ENCODE measurements around the gene ENTPD2. TPM values are rescaled to one million over a fixed set of nuclear protein-coding genes. Genes with fewer than 3 reads are reported as not detected.
A peak's percentile ranks its signal among the peaks of the same experiment; 100 is the strongest.

Gene ENTPD2
- total and polyA plus RNA-seq, 7 experiments from 2014 or later: not detected

DNA sequence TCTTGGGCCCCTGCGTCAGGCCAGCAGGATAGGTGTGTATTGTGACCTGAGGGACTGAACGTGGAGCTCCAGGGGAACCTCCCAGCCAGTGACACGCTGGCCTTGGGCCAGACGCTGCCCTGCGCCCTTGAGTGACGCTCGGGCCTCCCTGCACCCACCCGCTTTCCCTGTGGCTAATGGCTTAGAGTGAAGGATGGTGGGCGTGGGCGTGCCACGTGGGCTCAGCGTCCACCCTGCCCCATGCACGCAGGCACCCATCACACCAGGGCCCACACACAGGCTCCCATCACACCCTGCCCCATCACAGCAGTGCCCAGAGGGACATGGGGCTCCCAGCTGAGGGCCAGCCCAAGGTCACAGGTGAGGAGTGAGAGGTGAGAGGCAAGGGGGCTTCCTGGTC is 16.8 kb downstream of the ENTPD2 start:
- H3K4me1 ChIP-seq (ENCODE audit: control insufficient read depth in 2 of 2, insufficient read depth in 2 of 2, low read length in 2 of 2): peaks cover 17 to 22% of the 10 kb centered on the region in 2 donors
- no peaks in the 10 kb centered on the region for H3K36me3 Mint-ChIP-seq
- POLR2A ChIA-PET: interaction anchor here (0.5 kb wide), 1 partner anchor 20 kb away, joined by 4 read pairs; no protein-coding TSS in a partner anchor
- H3K4me1 Mint-ChIP-seq: peaks cover 11 to 25% (median 12%) of the 10 kb centered on the region in 7 donors
- no peaks in the 10 kb centered on the region for H3K9me3 ChIP-seq (ENCODE audit: control insufficient read depth in 2 of 3, low read length in 3 of 3)
- H3K4me3 ChIP-seq (ENCODE audit: low read length): no peak overlapping the region
- no peak overlapping the region for H3K4me3 Mint-ChIP-seq
- DNase-seq (no peak), ATAC-seq (no peak)
- H3K27ac ChIP-seq (ENCODE audit: low read depth, low read length): no peak overlapping the region
- H3K27ac Mint-ChIP-seq: no peak overlapping the region
- CTCF ChIA-PET: interaction anchor here (1.1 to 3.5 kb wide), 2 partner anchors 10 to 249 kb away, joined by 4 to 49 read pairs; partner anchors contain the start of gene TMEM141
- H3K36me3 ChIP-seq (ENCODE audit: control insufficient read depth in 2 of 3, insufficient read depth in 3 of 3, low read length in 3 of 3): no peaks in the 10 kb centered on the region
- intact Hi-C loops (cut with micrococcal nuclease): no loop called here
- peaks cover 0 to 4% (median 0%) of the 10 kb centered on the region in 5 donors for H3K27me3 Mint-ChIP-seq
- no peaks in the 10 kb centered on the region for H3K9me3 Mint-ChIP-seq
- H3K27me3 ChIP-seq (ENCODE audit: control insufficient read depth in 2 of 2, insufficient read depth in 2 of 2, low read length in 2 of 2): no peaks in the 10 kb centered on the region

DNA sequence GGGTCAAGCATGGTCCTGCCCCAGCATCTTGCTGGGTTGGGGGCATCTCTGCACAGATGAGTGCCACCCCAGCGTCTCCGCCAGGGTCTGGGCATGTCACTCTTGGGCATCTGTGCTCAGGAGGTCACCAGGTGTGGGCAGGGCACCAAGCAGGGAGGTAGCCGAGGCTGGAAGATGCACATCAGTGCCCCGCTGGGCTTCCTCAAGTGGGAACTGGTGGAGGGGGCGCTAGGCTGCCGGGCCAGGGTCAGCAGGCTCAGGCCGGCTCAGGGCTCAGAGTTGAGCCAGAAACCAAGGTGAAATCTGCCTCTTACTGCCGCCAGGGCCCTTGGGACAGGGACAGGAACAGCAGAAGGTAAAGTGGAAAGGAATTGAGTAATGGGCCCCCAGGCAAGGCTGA is 17.9 kb downstream of the ENTPD2 start:
- H3K9me3 ChIP-seq (ENCODE audit: control insufficient read depth in 2 of 3, low read length in 3 of 3): no peaks in the 10 kb centered on the region
- Mint-ChIP-seq H3K36me3 (no peaks in the 10 kb centered on the region), H3K27me3 (peaks cover 0 to 4% (median 0%) of the 10 kb centered on the region in 5 donors), H3K4me3 (no peak overlapping the region), H3K27ac (no peak overlapping the region), H3K4me1 (peaks cover 11 to 29% (median 16%) of the 10 kb centered on the region in 7 donors), H3K9me3 (no peaks in the 10 kb centered on the region)
- H3K27ac ChIP-seq (ENCODE audit: low read depth, low read length): no peak overlapping the region
- H3K4me1 ChIP-seq (ENCODE audit: control insufficient read depth in 2 of 2, insufficient read depth in 2 of 2, low read length in 2 of 2): peaks cover 28 to 33% of the 10 kb centered on the region in 2 donors
- no peak for DNase-seq
- no peak overlapping the region for H3K4me3 ChIP-seq (ENCODE audit: low read length)
- CTCF ChIA-PET: interaction anchor here (0.9 to 3.5 kb wide), 9 partner anchors 9 to 276 kb away, joined by 3 to 49 read pairs (median 4); partner anchors contain the start of genes RABL6 and TMEM141
- intact Hi-C loops (cut with micrococcal nuclease): loop anchor here (1.0 to 2.0 kb wide), 5 partner anchors 32 to 249 kb away; partner anchors contain the start of genes AJM1 (in 1 of the 2), C8G (in 1 of the 2) and FBXW5 (in 1 of the 2)
- POLR2A ChIA-PET: interaction anchor here (1.0 to 1.5 kb wide), 5 partner anchors 9 to 248 kb away, joined by 3 to 7 read pairs (median 3); partner anchors contain the start of gene FBXW5
- ATAC-seq: no peak
- no peaks in the 10 kb centered on the region for H3K27me3 ChIP-seq (ENCODE audit: control insufficient read depth in 2 of 2, insufficient read depth in 2 of 2, low read length in 2 of 2)
- H3K36me3 ChIP-seq (ENCODE audit: control insufficient read depth in 2 of 3, insufficient read depth in 3 of 3, low read length in 3 of 3): no peaks in the 10 kb centered on the region

DNA sequence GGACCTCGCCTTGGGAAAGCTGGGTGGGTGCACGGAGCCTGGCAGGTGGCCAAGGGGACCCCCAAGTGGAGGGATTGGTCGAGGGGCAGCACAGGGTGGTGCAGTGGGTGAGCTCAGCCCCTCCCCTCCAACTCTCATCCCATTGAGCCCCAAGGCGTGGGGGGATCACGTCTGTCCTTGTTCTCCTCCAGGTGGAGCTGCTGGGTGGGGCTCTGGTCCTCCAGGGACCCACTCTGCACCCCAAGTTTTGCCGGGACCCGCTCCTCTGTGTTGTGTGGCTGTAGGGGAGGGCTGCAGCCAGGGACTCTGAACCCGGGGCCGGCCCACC is 18.4 kb downstream of the ENTPD2 start:
- intact Hi-C loops (cut with micrococcal nuclease): loop anchor here (1.0 to 2.0 kb wide), 5 partner anchors 31 to 248 kb away; partner anchors contain the start of genes AJM1 (in 1 of the 2), C8G (in 1 of the 2) and FBXW5 (in 1 of the 2)
- H3K27me3 ChIP-seq (ENCODE audit: control insufficient read depth in 2 of 2, insufficient read depth in 2 of 2, low read length in 2 of 2): no peaks in the 10 kb centered on the region
- no peak for ATAC-seq
- Mint-ChIP-seq H3K27ac (peak overlapping the region in 1 of 9 donors; percentile 85), H3K4me3 (peak overlapping the region in 5 of 10 donors; percentile 55 to 81 (median 65)), H3K36me3 (no peaks in the 10 kb centered on the region), H3K27me3 (peaks cover 0 to 4% (median 0%) of the 10 kb centered on the region in 5 donors), H3K4me1 (peaks cover 11 to 33% (median 21%) of the 10 kb centered on the region in 7 donors), H3K9me3 (no peaks in the 10 kb centered on the region)
- DNase-seq: peak in 1 of 9 donors; percentile 22
- H3K4me3 ChIP-seq (ENCODE audit: low read length): no peak overlapping the region
- POLR2A ChIA-PET: interaction anchor here (0.6 to 1.5 kb wide), 12 partner anchors 9 to 248 kb away, joined by 3 to 7 read pairs (median 3); partner anchors contain the start of genes FBXW5 and MAN1B1
- H3K4me1 ChIP-seq (ENCODE audit: control insufficient read depth in 2 of 2, insufficient read depth in 2 of 2, low read length in 2 of 2): peaks cover 33 to 38% of the 10 kb centered on the region in 2 donors
- no peaks in the 10 kb centered on the region for H3K36me3 ChIP-seq (ENCODE audit: control insufficient read depth in 2 of 3, insufficient read depth in 3 of 3, low read length in 3 of 3)
- H3K9me3 ChIP-seq (ENCODE audit: control insufficient read depth in 2 of 3, low read length in 3 of 3): no peaks in the 10 kb centered on the region
- no peak overlapping the region for H3K27ac ChIP-seq (ENCODE audit: low read depth, low read length)
- CTCF ChIA-PET: interaction anchor here (0.8 to 3.5 kb wide), 17 partner anchors 9 to 275 kb away, joined by 3 to 49 read pairs (median 4); partner anchors contain the start of genes AJM1, RABL6 and TMEM141

DNA sequence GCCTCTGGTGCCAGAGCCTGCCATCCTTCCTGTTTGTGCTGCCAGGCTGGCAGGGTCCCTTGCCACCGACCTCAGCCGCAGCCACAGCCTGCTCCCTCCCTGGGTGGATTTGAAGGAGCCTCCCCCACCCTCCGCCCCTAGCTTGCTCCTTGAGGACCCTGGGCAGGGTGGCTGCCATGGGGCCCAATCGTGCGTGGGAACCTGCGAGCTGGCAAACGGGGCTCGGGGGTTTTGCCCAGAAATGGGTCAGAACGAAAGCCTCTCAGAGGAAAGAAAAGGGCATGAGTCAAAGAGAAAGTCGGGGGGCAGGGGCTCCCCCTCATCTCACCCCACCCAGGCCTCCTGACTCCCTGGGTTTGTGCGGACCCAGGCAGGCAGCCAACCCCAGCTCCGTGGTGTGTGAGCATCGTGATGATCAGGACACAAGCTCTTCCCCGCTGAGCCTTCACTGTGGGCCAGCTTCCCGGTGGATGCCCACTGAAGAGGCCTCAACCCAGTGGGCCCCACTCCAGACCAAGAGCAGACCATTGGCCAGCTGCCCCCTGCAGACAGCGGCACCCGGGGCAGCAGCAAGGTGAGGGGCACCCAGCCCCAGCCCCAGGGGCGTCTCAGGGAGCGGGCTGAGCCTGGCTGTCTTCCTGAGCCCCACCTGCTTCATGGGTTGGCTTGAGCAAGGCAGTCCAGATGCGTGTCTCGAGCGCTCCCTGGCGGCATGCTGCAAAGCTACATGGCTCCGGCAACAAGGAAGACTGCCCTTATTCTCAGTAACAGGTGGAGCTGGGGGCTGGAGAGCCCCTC is 19.0 kb downstream of the ENTPD2 start:
- intact Hi-C loops (cut with micrococcal nuclease): loop anchor here (1.0 to 2.0 kb wide), 5 partner anchors 31 to 248 kb away; partner anchors contain the start of genes AJM1 (in 1 of the 2), C8G (in 1 of the 2) and FBXW5 (in 1 of the 2)

DNA sequence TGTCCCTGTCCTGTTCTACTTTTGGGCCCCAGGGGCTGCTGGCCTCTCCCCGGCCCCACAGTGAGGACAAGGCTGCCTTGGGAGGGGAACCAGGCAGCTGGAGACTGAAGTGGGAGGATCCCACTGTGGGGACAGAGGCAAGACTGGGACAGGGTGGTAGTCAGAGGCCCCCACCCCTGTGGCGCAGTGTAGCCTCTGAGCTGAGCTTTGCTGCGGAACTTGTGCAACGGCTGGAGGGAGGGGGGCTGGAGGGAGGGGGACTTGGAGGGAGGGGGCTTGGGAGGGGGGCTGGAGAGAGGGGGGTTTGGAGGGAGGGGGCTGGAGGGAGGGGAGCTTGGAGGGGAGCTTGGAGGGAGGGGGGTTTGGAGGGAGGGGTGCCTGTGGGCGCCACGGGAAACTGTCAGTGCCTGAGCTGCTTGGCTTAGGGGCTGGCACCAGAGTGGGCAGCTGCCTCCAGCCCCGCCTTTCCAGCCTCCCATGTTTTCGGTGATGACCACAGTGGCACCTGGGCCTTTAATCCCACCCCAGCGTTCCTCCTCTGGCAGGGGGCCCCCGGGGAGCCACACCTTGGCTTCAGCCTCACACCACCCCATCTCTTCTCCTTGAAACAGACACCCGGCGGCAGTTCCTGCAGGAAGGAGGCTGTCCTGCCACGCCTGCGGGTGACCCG is 19.7 kb downstream of the ENTPD2 start:
- peaks cover 18 to 43% (median 33%) of the 10 kb centered on the region in 7 donors for H3K4me1 Mint-ChIP-seq
- Histone ChIP-seq H3K4me1 (ENCODE audit: control insufficient read depth in 2 of 2, insufficient read depth in 2 of 2, low read length in 2 of 2) (peaks cover 46 to 51% of the 10 kb centered on the region in 2 donors), H3K36me3 (ENCODE audit: control insufficient read depth in 2 of 3, insufficient read depth in 3 of 3, low read length in 3 of 3) (no peaks in the 10 kb centered on the region), H3K27me3 (ENCODE audit: control insufficient read depth in 2 of 2, insufficient read depth in 2 of 2, low read length in 2 of 2) (no peaks in the 10 kb centered on the region), H3K4me3 (ENCODE audit: low read length) (no peak overlapping the region), H3K9me3 (ENCODE audit: control insufficient read depth in 2 of 3, low read length in 3 of 3) (no peaks in the 10 kb centered on the region), H3K27ac (ENCODE audit: low read depth, low read length) (no peak overlapping the region)
- CTCF ChIA-PET: interaction anchor here (0.7 to 3.5 kb wide), 10 partner anchors 8 to 256 kb away, joined by 3 to 49 read pairs (median 4); partner anchors contain the start of genes AJM1, RABL6 and TMEM141
- ATAC-seq (no peak), DNase-seq (no peak)
- intact Hi-C loops (cut with micrococcal nuclease): loop anchor here (2.0 kb wide), 2 partner anchors 85 to 89 kb away; partner anchors contain the start of genes C8G (in 1 of the 2) and FBXW5 (in 1 of the 2)
- peaks cover 0 to 8% (median 0%) of the 10 kb centered on the region in 5 donors for H3K27me3 Mint-ChIP-seq
- no peaks in the 10 kb centered on the region for H3K9me3 Mint-ChIP-seq
- peak overlapping the region; percentile 55 to 81 (median 66) for H3K4me3 Mint-ChIP-seq
- peak overlapping the region in 4 of 9 donors; percentile 28 to 85 (median 56) for H3K27ac Mint-ChIP-seq
- POLR2A ChIA-PET: interaction anchor here (0.8 to 1.5 kb wide), 5 partner anchors 13 to 153 kb away, joined by 3 to 4 read pairs (median 3); partner anchors contain the start of genes FBXW5 and TRAF2
- H3K36me3 Mint-ChIP-seq: no peaks in the 10 kb centered on the region

More for the DNA sequence above, 19.0 kb downstream of the ENTPD2 start:
- POLR2A ChIA-PET: interaction anchor here (0.6 to 1.5 kb wide), 14 partner anchors 8 to 247 kb away, joined by 3 to 7 read pairs (median 3); partner anchors contain the start of genes FBXW5, MAN1B1 and TRAF2
- Histone ChIP-seq H3K27ac (ENCODE audit: low read depth, low read length) (no peak overlapping the region), H3K9me3 (ENCODE audit: control insufficient read depth in 2 of 3, low read length in 3 of 3) (no peaks in the 10 kb centered on the region), H3K4me1 (ENCODE audit: control insufficient read depth in 2 of 2, insufficient read depth in 2 of 2, low read length in 2 of 2) (peaks cover 38 to 43% of the 10 kb centered on the region in 2 donors), H3K36me3 (ENCODE audit: control insufficient read depth in 2 of 3, insufficient read depth in 3 of 3, low read length in 3 of 3) (no peaks in the 10 kb centered on the region), H3K4me3 (ENCODE audit: low read length) (peak overlapping the region; percentile 34), H3K27me3 (ENCODE audit: control insufficient read depth in 2 of 2, insufficient read depth in 2 of 2, low read length in 2 of 2) (no peaks in the 10 kb centered on the region)
- DNase-seq: peak; percentile 74 to 88 (median 82)
- Mint-ChIP-seq H3K27me3 (peaks cover 0 to 3% (median 0%) of the 10 kb centered on the region in 5 donors), H3K36me3 (no peaks in the 10 kb centered on the region), H3K27ac (peak overlapping the region in 4 of 9 donors; percentile 19 to 85 (median 43)), H3K9me3 (no peaks in the 10 kb centered on the region), H3K4me3 (peak overlapping the region; percentile 55 to 81 (median 66)), H3K4me1 (peaks cover 11 to 37% (median 26%) of the 10 kb centered on the region in 7 donors)
- CTCF ChIA-PET: interaction anchor here (0.7 to 3.5 kb wide), 18 partner anchors 8 to 275 kb away, joined by 3 to 49 read pairs (median 4); partner anchors contain the start of genes AJM1, RABL6 and TMEM141
- peak; percentile 84 for ATAC-seq

Measured in naive thymus-derived CD4-positive, alpha-beta T cell (primary cell).